ENCODE measurements around the gene SH3GLB1.

Gene SH3GLB1

GRCh38 chr1:86773341-86774288 is 69.2 kb downstream of the SH3GLB1 start:
- DNase-seq, result peak; percentile 45

GRCh38 chr1:86774305-86775295 is 70.2 kb downstream of the SH3GLB1 start:
- peak; percentile 35 for DNase-seq

GRCh38 chr1:86775395-86775794 is 71.0 kb downstream of the SH3GLB1 start:
- no peak for DNase-seq

GRCh38 chr1:86776108-86776507 is 71.7 kb downstream of the SH3GLB1 start:
- DNase-seq, result no peak

- DNase-seq, result no peak
These were observed 74.3 kb downstream of the SH3GLB1 start for GRCh38 chr1:86778569-86779239.

GRCh38 chr1:86779308-86780191 is 75.2 kb downstream of the SH3GLB1 start:
- no peak for DNase-seq

GRCh38 chr1:86782482-86782881 is 78.1 kb downstream of the SH3GLB1 start:
- no peak for DNase-seq

GRCh38 chr1:86787621-86788020 is 83.2 kb downstream of the SH3GLB1 start:
- no peak for DNase-seq

- DNase-seq, result no peak
These were observed 84.2 kb downstream of the SH3GLB1 start for GRCh38 chr1:86788300-86789206.

GRCh38 chr1:86795316-86795715 is 90.9 kb downstream of the SH3GLB1 start:
- no peak for DNase-seq

All from right kidney (tissue), 1 donor.